Activated CD8-positive, alpha-beta T cell treated with anti-CD3 and anti-CD28 coated beads for 36 hours (primary cell): ENCODE measurements around the gene ZFYVE27. TPM values are rescaled to one million over a fixed set of nuclear protein-coding genes. Genes with fewer than 3 reads are reported as not detected.

Source experiments
- ATAC-seq: fragments of 200-7000 bp; cut with Tn5 transposase; one replicate; pipeline ENCODE4 v1.10.0; 2021; ENCODE audit warnings: mild to moderate bottlenecking, moderate library complexity
- CTCF ChIA-PET: fragments of 350-600 bp; sonication (Branson Sonifier 250); formaldehyde crosslinking; loops from one replicate; lab custom pipeline; 2021; ENCODE audit warnings: antibody characterized with exemption; lab: Charles Lee
- POLR2A ChIA-PET: fragments of 350-600 bp; sonication (Branson Sonifier 250); formaldehyde crosslinking; loops from one replicate; lab custom pipeline; 2021; ENCODE audit warnings: antibody characterized with exemption; lab: Charles Lee
- DNase-seq: peaks from one replicate; pipeline ENCODE4 v3.0.0-alpha.2; 2020
- H3K27ac Mint-ChIP-seq: one replicate; pipeline ENCODE4 v1.8.0; 2021; ENCODE audit warnings: mild to moderate bottlenecking, mixed read lengths
- H3K27me3 Mint-ChIP-seq: one replicate; pipeline ENCODE4 v1.8.0; 2021; ENCODE audit warnings: mixed read lengths
- H3K36me3 Mint-ChIP-seq: one replicate; pipeline ENCODE4 v1.8.0; 2021; ENCODE audit warnings: low read depth, mixed read lengths
- H3K4me1 Mint-ChIP-seq: one replicate; pipeline ENCODE4 v1.8.0; 2021; ENCODE audit warnings: low read depth, mixed read lengths
- H3K4me3 Mint-ChIP-seq: one replicate; pipeline ENCODE4 v1.8.0; 2021; ENCODE audit warnings: mild to moderate bottlenecking, moderate library complexity, mixed read lengths
- H3K9me3 Mint-ChIP-seq: one replicate; pipeline ENCODE4 v1.8.0; 2021; ENCODE audit warnings: mixed read lengths
- CTCF ChIP-seq: fragments of 200-600 bp; IDR thresholded peaks from one replicate; pipeline ENCODE4 v1.8.0; 2022; ENCODE audit warnings: antibody characterized with exemption, mild to moderate bottlenecking
- intact Hi-C: fragments of 100-400 bp; cut with micrococcal nuclease; formaldehyde crosslinking; loops from one replicate; pipeline ENCODE4 v1.10.0; 2022
- total RNA-seq, 2 experiments: library from RNA; stranded (reverse); gene quantifications; one replicate each; pipeline ENCODE4 v1.2.3, GENCODE V29; 2021

The ZFYVE27 gene
- total RNA-seq, 2 experiments from 2014 or later: 18.1 to 20.1 TPM

- H3K27me3 Mint-ChIP-seq: no peaks in the 10 kb centered on the region
- TF ChIP-seq CTCF: no peak
- no peaks in the 10 kb centered on the region for H3K9me3 Mint-ChIP-seq
- H3K4me3 Mint-ChIP-seq: no peak overlapping the region
- DNase-seq: no peak
- intact Hi-C loops: no loop called here
- POLR2A ChIA-PET: interaction anchor here (1.0 to 1.3 kb wide), 2 partner anchors 10 to 12 kb away, joined by 3 to 5 read pairs; no protein-coding TSS in a partner anchor
- H3K4me1 Mint-ChIP-seq: peaks cover 45% of the 10 kb centered on the region
- CTCF ChIA-PET: interaction anchor here (1.0 to 1.8 kb wide), 4 partner anchors 9 to 127 kb away, joined by 3 to 11 read pairs (median 5); no protein-coding TSS in a partner anchor
- H3K27ac Mint-ChIP-seq: no peak overlapping the region
- peaks cover 50% of the 10 kb centered on the region for H3K36me3 Mint-ChIP-seq
- no peak for ATAC-seq
These were observed 6.4 kb downstream of the ZFYVE27 start for GRCh38 chr10:97743169-97743943.

GRCh38 chr10:97744405-97745035 is 7.6 kb downstream of the ZFYVE27 start:
- intact Hi-C loops: no loop called here
- ChIA-PET POLR2A (interaction anchor here (1.0 to 1.3 kb wide), 2 partner anchors 10 to 47 kb away, joined by 3 to 5 read pairs; no protein-coding TSS in a partner anchor), CTCF (interaction anchor here (0.8 to 1.8 kb wide), 6 partner anchors 10 to 49 kb away, joined by 3 to 11 read pairs (median 6); no protein-coding TSS in a partner anchor)
- Mint-ChIP-seq H3K9me3 (no peaks in the 10 kb centered on the region), H3K4me3 (no peak overlapping the region), H3K27me3 (no peaks in the 10 kb centered on the region), H3K36me3 (peaks cover 50% of the 10 kb centered on the region), H3K27ac (no peak overlapping the region), H3K4me1 (peaks cover 38% of the 10 kb centered on the region)
- TF ChIP-seq CTCF: no peak
- DNase-seq: no peak
- ATAC-seq: no peak

GRCh38 chr10:97747573-97747972 is 10.6 kb downstream of the ZFYVE27 start:
- Mint-ChIP-seq H3K27ac (no peak overlapping the region), H3K27me3 (no peaks in the 10 kb centered on the region), H3K4me3 (no peak overlapping the region), H3K9me3 (no peaks in the 10 kb centered on the region), H3K4me1 (peaks cover 16% of the 10 kb centered on the region), H3K36me3 (peaks cover 37% of the 10 kb centered on the region)
- TF ChIP-seq CTCF: no peak
- ChIA-PET POLR2A (no interaction called here), CTCF (interaction anchor here (1.3 to 2.5 kb wide), 6 partner anchors 11 to 122 kb away, joined by 4 to 8 read pairs (median 6); partner anchors contain the start of gene ZFYVE27)
- no peak for DNase-seq
- intact Hi-C loops: no loop called here
- no peak for ATAC-seq

- Mint-ChIP-seq H3K27ac (no peak overlapping the region), H3K4me3 (no peak overlapping the region), H3K9me3 (no peaks in the 10 kb centered on the region), H3K27me3 (no peaks in the 10 kb centered on the region), H3K36me3 (peaks cover 37% of the 10 kb centered on the region), H3K4me1 (peaks cover 12% of the 10 kb centered on the region)
- intact Hi-C loops: no loop called here
- CTCF ChIA-PET: interaction anchor here (1.2 to 2.5 kb wide), 8 partner anchors 9 to 121 kb away, joined by 4 to 8 read pairs (median 6); partner anchors contain the start of gene ZFYVE27
- POLR2A ChIA-PET: no interaction called here
- DNase-seq (no peak), ATAC-seq (no peak)
- no peak for TF ChIP-seq CTCF
These were observed 11.2 kb downstream of the ZFYVE27 start for GRCh38 chr10:97748116-97748515.
